Astrocyte of the hippocampus (primary cell): ENCODE results near the gene DHX16.

Source experiments
- DNase-seq: peaks from one replicate; pipeline ENCODE4 v3.0.0; 2011; ENCODE audit warnings: low read depth, low spot score

DHX16 gene

DNA sequence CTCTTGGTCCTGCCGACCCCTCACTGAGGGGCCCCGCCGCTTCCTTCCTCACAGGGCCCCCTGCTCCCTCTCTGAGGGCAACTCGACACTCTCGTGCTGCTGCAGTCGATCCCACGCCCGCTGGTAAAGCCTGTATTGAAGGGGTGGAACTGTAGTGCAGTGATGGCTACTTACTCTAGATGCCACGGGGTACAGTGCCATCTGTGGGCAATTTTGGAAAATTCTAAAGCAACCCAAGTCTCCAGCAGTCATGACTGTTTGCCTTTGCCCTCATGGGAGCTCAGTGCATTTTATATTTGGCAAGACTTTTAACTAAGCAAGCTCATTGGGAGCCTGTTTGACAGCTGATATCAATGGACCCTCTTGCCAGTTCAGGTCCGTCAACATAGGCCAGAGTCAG, 32.3 kb downstream of the DHX16 start:
- DNase-seq, result no peak

DNA sequence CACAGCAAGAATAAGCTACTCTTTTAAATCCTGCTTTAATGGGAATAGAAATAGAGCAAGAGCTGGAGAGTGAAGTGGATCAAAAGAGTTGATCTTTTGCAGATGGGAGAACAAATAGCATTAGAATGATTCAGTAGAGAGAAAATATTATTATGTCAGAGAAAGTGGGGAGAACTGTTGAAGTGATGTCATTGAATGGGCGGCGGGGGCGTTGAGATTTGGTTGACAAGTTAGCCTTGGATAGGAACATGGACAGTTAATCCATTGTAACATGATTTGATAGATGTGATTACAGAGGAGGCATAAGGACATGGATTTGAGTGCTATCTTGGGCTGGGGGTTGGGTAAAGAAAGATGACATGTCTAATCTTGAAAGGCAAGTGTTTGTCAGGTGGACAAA, 37.0 kb downstream of the DHX16 start:
- no peak for DNase-seq

DNA sequence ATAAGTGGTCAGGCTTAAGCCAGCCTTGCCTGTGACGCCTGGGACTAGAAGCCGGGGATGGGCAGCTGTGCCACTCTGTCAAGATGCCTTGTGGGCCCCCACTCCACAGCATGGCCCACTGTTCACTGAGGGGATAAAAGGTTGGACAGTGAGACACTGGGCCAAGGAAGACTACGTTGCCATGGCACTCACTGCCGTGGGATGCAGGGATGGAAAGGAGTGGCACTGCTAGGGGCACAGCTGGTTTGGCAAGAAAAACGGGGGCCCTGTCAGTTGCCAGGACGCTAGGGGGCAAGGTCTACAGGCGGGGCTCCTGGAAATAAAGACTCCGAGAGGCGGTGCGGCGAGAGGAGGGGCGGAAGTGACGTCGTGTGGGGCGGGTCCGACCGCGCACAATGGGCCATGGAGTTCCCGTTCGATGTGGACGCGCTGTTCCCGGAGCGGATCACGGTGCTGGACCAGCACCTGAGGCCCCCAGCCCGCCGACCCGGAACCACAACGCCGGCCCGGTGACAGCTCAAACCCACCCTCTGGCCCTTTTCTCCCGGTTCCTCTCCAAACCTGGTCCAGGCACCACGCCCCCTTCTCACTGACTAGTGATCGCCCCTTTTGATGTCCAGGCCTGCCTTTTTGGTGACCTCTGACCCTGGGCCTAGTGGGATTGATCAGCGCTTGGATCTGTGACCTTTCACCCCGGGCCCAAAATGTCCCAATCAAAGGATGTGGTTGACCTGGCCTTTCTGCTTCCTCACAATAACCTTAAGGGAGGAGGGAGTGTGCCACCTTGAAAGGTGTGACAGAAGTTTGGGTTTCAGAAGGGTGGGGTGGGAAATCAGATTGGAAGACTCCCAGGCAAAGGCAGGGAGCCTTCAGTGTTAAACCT, 46.1 kb downstream of the DHX16 start, which contains the start of gene ATAT1:
ATAT1 (plus strand) TSS at position 391 of the 883 bp plus-strand sequence.
- DNase-seq, result peak; percentile 93

DNA sequence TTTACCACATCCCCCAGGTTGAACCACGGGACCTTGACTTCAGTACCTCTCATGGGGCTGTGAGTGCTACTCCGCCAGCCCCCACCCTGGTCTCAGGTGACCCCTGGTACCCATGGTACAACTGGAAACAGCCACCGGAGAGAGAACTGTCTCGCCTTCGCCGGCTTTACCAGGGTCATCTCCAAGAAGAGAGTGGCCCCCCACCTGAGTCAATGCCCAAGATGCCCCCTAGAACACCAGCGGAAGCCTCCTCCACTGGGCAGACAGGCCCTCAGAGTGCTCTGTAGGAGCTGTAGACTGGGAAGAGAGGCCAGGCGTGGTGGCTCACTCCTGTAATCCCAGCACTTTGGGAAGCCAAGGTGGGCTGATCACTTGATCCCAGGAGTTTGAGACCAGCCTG, 47.3 kb downstream of the DHX16 start:
- DNase-seq, result no peak

- no peak for DNase-seq
These were observed 53.2 kb downstream of the DHX16 start for GRCh38 chr6:30619561-30619960.

GRCh38 chr6:30618270-30618797, 54.5 kb downstream of the DHX16 start:
- DNase-seq, result no peak

DNA sequence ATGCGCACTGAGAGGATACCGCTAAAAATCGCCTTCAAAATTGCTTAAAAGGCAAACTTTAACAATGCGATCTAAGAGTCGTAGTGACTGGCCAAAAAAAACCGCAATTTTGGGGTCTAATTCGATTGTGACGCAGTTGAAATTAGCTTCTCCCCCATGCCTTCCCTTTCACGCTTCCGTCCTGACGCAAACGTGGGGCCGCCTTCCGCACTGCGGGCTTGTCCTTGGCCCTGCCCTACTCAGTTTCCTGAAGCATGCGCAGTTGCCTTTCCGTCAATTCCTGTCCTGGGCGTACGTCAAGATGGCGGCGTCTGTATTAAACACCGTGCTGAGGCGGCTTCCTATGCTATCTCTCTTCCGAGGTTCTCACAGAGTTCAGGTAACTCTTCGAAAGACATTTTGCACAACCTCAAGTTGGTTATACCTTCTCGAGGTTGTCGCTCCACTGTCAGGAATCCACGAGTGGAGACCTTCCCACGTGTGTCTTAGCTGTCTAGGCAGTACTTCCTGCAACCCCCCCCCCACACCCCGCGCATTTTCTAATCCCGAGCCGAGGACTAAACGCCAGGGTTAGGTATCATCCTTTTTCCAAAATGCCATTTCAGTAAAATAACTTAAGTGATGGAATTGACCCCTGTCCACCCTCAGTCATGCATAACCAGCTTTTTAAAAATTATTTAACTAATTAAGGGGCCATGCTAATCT, 55.1 kb downstream of the DHX16 start, which contains the start of gene MRPS18B:
MRPS18B (plus strand) TSS at position 276 of the 705 bp plus-strand sequence; CDS start at position 302, 26 bp downstream.
- peak; percentile 99 for DNase-seq

DNA sequence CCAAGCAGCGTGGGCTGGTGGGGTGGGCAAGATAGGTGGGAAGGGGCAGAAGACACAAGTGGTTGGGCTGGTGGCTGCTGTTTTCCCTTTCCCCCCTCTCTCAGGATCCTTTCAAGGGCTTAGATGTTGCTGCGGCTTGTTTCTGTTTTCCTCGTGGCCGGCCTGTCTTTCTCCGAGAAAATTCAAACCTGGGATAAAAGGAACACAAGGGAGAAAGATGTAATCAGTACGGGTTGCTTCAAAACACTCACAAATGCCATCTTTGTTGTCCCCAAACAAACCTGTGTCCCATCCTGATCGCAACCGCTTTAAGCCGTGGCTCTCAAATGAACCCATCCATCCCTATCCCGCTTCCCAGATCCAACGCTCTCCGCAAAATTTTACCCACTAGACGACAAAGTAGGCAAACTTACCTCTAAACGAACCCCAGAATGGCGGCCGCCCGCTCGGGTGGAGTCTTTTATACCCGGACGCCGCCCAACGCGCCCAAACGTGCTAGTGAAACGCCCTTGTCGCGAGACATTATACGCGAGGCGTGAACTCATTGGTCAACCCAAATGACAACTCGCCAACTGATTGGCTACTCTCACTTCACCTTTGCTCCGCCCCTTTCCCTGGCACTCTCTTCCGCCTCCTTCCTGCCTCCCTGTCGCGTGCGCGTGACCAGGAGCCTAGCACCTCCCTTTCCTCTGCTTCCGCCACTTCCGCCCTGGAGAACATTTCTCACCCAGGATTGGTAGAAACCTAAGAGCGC, 55.8 kb downstream of the DHX16 start, which contains the start of gene PPP1R10:
PPP1R10 (minus strand) TSS at position 433 of the 754 bp plus-strand sequence. CDS start 7,299 bp downstream, outside the sequence.
- DNase-seq, result peak; percentile 100

DNA sequence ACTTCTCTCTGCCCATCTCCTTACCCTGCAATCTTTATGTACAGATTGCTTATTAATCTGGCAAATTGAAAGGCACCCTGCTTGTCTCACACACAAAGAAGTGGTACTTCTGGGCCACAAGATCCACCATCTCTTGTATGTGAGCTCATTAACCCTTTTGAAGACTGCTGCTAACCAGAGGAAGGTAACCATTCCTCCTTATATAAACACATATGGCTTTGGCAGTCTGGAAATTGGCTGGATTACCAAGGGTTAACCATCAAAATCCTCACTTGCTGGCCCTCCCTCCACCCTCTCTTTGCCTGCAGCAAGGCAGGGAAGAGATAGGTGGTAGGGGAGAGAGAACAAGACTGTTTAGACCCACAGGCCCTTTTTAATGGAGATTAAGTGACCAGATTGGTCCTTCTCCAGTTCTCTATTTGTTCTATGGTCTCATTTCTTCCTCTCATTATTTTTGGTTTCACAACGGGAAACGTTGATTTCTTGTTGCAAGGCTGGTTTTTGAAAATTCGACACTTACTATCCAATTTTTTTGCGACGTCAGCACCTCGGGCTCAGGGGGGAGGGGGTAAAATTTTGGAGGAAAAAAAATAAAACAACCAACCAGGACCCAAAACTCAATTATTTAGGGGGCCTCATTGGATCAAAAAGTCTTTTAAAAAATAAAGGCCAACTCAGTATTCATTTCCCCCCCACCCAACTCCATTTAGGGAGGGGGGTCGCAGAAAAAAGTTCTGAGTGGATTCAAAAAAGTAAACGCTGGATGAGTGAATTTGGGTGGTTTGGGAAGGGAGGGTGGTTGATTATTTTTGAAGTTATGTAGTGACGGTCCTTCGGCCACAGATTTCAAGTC, 56.6 kb downstream of the DHX16 start:
- DNase-seq, result no peak

- DNase-seq, result peak; percentile 88
These were observed 57.4 kb downstream of the DHX16 start for GRCh38 chr6:30615219-30615957.

DNA sequence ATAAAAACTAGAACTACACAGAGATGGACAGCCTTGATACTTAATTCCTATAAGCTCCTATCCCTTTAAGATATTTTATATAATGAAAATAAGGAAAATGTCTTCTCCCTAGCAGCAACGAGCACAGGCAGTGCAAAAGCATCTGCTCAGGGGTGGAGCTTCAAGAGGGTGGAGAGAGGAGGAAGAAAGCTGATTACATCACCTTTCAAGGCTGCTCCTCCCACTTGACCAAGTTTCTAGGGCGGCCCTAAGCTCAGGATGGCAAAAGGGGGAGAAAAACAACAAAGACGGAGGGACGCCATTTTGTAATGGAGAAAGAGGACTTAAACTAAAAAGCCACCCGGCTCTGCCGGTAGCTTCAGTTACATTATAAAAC, 58.0 kb downstream of the DHX16 start:
- peak; percentile 97 for DNase-seq

DNA sequence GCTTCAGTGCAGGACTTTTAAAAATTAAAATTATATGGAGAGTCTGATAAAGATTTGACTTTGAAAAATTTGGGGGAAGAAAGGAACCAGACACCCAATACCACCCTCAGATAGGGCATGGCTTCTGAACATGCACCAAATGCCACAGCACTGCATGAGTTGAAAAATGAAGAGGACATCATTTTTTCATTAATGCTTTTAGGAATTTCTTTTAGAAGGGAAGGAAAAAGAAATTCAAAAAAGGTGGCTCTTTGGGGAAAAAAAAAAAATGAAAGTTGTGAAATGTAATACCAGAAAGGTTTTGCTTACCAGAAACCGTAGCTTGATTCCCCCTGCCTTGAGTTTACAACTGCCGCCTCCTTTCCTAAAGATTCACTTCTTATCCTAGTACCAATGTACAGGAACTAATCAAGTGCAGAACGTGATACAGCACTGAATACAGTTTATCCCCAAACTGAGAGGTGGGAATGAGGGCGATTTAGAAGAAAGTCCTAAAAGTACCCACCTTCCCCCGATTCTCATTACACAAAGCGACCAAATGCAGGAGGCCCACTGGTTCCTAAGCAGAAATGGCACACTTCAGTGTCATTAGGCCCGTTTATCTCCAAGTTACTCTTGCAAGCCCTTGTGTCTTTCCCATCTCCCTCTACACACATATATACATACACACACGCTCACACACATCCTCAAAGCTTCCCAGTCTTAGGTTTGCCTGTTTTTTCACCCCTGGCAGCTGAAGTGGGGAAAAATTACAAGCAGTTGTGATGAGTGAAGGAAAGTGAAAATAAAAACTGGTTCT, 58.6 kb downstream of the DHX16 start:
- DNase-seq, result no peak

- no peak for DNase-seq
These were observed 59.4 kb downstream of the DHX16 start for GRCh38 chr6:30613251-30614043.

GRCh38 chr6:30612687-30613248, 60.0 kb downstream of the DHX16 start:
- peak; percentile 90 for DNase-seq

- peak; percentile 50 for DNase-seq
These were observed 60.6 kb downstream of the DHX16 start for GRCh38 chr6:30612213-30612612.

DNA sequence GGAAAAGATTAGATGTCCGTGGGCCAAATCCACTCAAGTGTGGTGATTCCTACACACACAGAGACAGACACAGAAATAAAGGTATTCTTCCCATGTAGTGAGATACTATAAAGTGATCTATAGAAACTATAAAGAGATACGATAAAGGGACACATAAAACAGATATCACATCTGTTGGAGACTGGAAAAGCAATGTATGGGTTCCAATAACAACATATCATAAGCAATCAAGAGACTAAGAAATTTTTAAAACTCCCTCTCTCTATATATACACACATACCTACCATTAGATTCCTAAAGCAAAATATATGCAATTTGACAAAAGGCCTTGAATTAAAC, 61.0 kb downstream of the DHX16 start:
- DNase-seq, result no peak

- no peak for DNase-seq
These were observed 61.5 kb downstream of the DHX16 start for GRCh38 chr6:30611150-30611855.
